GM23248 (cell line): ENCODE results near the gene CACNB2. TPM values are rescaled to one million over a fixed set of nuclear protein-coding genes. Genes with fewer than 3 reads are reported as not detected.

Source experiments
- DNase-seq: peaks from one replicate; pipeline ENCODE4 v3.0.0-alpha.2; 2015
- H2AFZ ChIP-seq: fragments of 200-600 bp; sonication (generic); 2 replicates; pipeline ENCODE4 v1.6.1; 2016; ENCODE audit warnings: antibody characterized with exemption
- H3F3A ChIP-seq: fragments of 200-600 bp; sonication (generic); 2 replicates; pipeline ENCODE4 v1.6.1; 2016; ENCODE audit warnings: mild to moderate bottlenecking, antibody characterized with exemption, mixed run types; ENCODE audit not compliant: insufficient read depth
- H3K27ac ChIP-seq: fragments of 200-600 bp; sonication (generic); 2 replicates; pipeline ENCODE4 v1.5.1; 2016; ENCODE audit warnings: mild to moderate bottlenecking
- H3K27me3 ChIP-seq: fragments of 200-600 bp; sonication (generic); replicated peaks from 2 replicates; pipeline ENCODE4 v1.6.1; 2016; ENCODE audit warnings: mild to moderate bottlenecking; ENCODE audit not compliant: insufficient read depth
- H3K36me3 ChIP-seq: fragments of 200-600 bp; sonication (generic); 2 replicates; pipeline ENCODE4 v1.6.1; 2016; ENCODE audit warnings: low read depth, mild to moderate bottlenecking
- H3K4me1 ChIP-seq: fragments of 200-600 bp; sonication (generic); 2 replicates; pipeline ENCODE4 v1.6.1; 2016; ENCODE audit warnings: mild to moderate bottlenecking; ENCODE audit not compliant: insufficient read depth
- H3K4me2 ChIP-seq: fragments of 200-600 bp; sonication (generic); one replicate; pipeline ENCODE4 v1.6.1; 2016; ENCODE audit warnings: mild to moderate bottlenecking; ENCODE audit not compliant: unreplicated experiment
- H3K4me3 ChIP-seq: fragments of 200-600 bp; sonication (generic); 2 replicates; pipeline ENCODE4 v1.5.1; 2016; ENCODE audit warnings: mild to moderate bottlenecking
- H3K79me2 ChIP-seq: fragments of 200-600 bp; sonication (generic); 2 replicates; pipeline ENCODE4 v1.6.1; 2016; ENCODE audit warnings: mild to moderate bottlenecking; ENCODE audit not compliant: insufficient read depth
- H3K9ac ChIP-seq: fragments of 200-600 bp; sonication (generic); 2 replicates; pipeline ENCODE4 v1.6.1; 2016; ENCODE audit warnings: mild to moderate bottlenecking
- H3K9me2 ChIP-seq: fragments of 200-600 bp; sonication (generic); 2 replicates; pipeline ENCODE4 v1.6.1; 2016; ENCODE audit warnings: mixed run types, mild to moderate bottlenecking, moderate library complexity; ENCODE audit not compliant: insufficient read depth
- H3K9me3 ChIP-seq: fragments of 200-600 bp; sonication (generic); one replicate; pipeline ENCODE4 v1.6.1; 2017; ENCODE audit warnings: low read depth
- H4K20me1 ChIP-seq: fragments of 200-600 bp; sonication (generic); 2 replicates; pipeline ENCODE4 v1.6.0; 2016; ENCODE audit not compliant: insufficient read depth
- EZH2 ChIP-seq: fragments of 200-600 bp; sonication (generic); IDR thresholded peaks from 2 replicates; pipeline ENCODE4 v1.6.1; 2018; ENCODE audit warnings: antibody characterized with exemption, mild to moderate bottlenecking; ENCODE audit not compliant: insufficient read depth, poor library complexity, severe bottlenecking
- EZH2phosphoT487 ChIP-seq: fragments of 200-600 bp; sonication (generic); IDR thresholded peaks from 2 replicates; pipeline ENCODE4 v1.6.1; 2018; ENCODE audit warnings: antibody characterized with exemption, moderate library complexity, mild to moderate bottlenecking, low read depth; ENCODE audit not compliant: insufficient read depth
- WGBS, 2 experiments: methylation state at CpG; one replicate each; pipeline ENCODE4 v1.1.6; 2015 to 2017; ENCODE audit warnings: low lambda C conversion rate in 2 of 2, low coverage in 1 of 2; ENCODE audit errors: missing lambda C conversion rate in 2 of 2; 5-methylcytosine and 5-hydroxymethylcytosine counted together
- in situ Hi-C: fragments of 300-500 bp; cut with MboI; formaldehyde crosslinking; loops from 2 replicates; pipeline ENCODE4 v1.15.0; 2020
- polyA plus RNA-seq: library from polyadenylated mRNA; unstranded; fragments of >200 nt; fragmentation: Nextera tagmentation; extraction: Ambion mirVana; gene quantifications from 2 replicates; pipeline ENCODE4 v1.2.1, GENCODE V29; 2016
- total RNA-seq: library from RNA; depleted of rRNA; stranded (reverse); fragments of >200 nt; shearing (Covaris generic); gene quantifications from 2 replicates; pipeline ENCODE4 v1.2.3, GENCODE V29; 2014

The CACNB2 gene
- total and polyA plus RNA-seq, 2 experiments from 2014 or later = 0.31 to 0.32 TPM

- DNase-seq = no peak
- Histone ChIP-seq H3K79me2 (no peaks in the 10 kb centered on the region), H3K4me3 (no peak overlapping the region), H3F3A (no peaks in the 10 kb centered on the region), H2AFZ (no peak overlapping the region), H3K4me1 (no peaks in the 10 kb centered on the region), H3K9me3 (no peaks in the 10 kb centered on the region), H3K4me2 (no peak overlapping the region), H3K36me3 (no peaks in the 10 kb centered on the region), H3K9ac (no peak overlapping the region), H3K27ac (no peak overlapping the region), H3K9me2 (no peaks in the 10 kb centered on the region), H4K20me1 (no peaks in the 10 kb centered on the region), H3K27me3 (no peaks in the 10 kb centered on the region)
- in situ Hi-C loops = no loop called here
- 67 to 73% methylated on average over 7 of the region's 7 CpGs for WGBS, 2 experiments
- no peak for TF ChIP-seq EZH2phosphoT487
- TF ChIP-seq EZH2 = no peak
These were observed 335.9 kb downstream of the CACNB2 start for GRCh38 chr10:18476076-18476647.

GRCh38 chr10:18478354-18478753, 338.1 kb downstream of the CACNB2 start:
- WGBS, 2 experiments = 63 to 66% methylated on average over 3 of the region's 3 CpGs
- Histone ChIP-seq H2AFZ (no peak overlapping the region), H3K27me3 (no peaks in the 10 kb centered on the region), H3F3A (no peaks in the 10 kb centered on the region), H3K36me3 (no peaks in the 10 kb centered on the region), H3K4me1 (no peaks in the 10 kb centered on the region), H3K9me3 (no peaks in the 10 kb centered on the region), H3K4me2 (no peak overlapping the region), H3K79me2 (no peaks in the 10 kb centered on the region), H3K9me2 (no peaks in the 10 kb centered on the region), H4K20me1 (no peaks in the 10 kb centered on the region), H3K9ac (no peak overlapping the region), H3K4me3 (no peak overlapping the region), H3K27ac (no peak overlapping the region)
- DNase-seq = no peak
- no peak for TF ChIP-seq EZH2phosphoT487
- no peak for TF ChIP-seq EZH2
- in situ Hi-C loops = no loop called here

- H3K9me2 ChIP-seq = no peaks in the 10 kb centered on the region
- H3K36me3 ChIP-seq = no peaks in the 10 kb centered on the region
- TF ChIP-seq EZH2phosphoT487 (no peak), EZH2 (no peak)
- H4K20me1 ChIP-seq = no peaks in the 10 kb centered on the region
- H3F3A ChIP-seq = no peaks in the 10 kb centered on the region
- DNase-seq = no peak
- H3K79me2 ChIP-seq = no peaks in the 10 kb centered on the region
- no peaks in the 10 kb centered on the region for H3K4me1 ChIP-seq
- no peak overlapping the region for H3K9ac ChIP-seq
- no peak overlapping the region for H3K4me2 ChIP-seq
- in situ Hi-C loops = no loop called here
- no peak overlapping the region for H2AFZ ChIP-seq
- 87 to 92% methylated on average over 6 of the region's 6 CpGs for WGBS, 2 experiments
- no peak overlapping the region for H3K27ac ChIP-seq
- H3K9me3 ChIP-seq = no peaks in the 10 kb centered on the region
- no peaks in the 10 kb centered on the region for H3K27me3 ChIP-seq
- no peak overlapping the region for H3K4me3 ChIP-seq
These were observed 339.3 kb downstream of the CACNB2 start for GRCh38 chr10:18479502-18479901.

GRCh38 chr10:18483516-18484186, 343.4 kb downstream of the CACNB2 start:
- H3K27me3 ChIP-seq = no peaks in the 10 kb centered on the region
- H3K36me3 ChIP-seq = no peaks in the 10 kb centered on the region
- H3K4me1 ChIP-seq = no peaks in the 10 kb centered on the region
- DNase-seq = no peak
- no peak overlapping the region for H3K4me3 ChIP-seq
- no peak for TF ChIP-seq EZH2
- TF ChIP-seq EZH2phosphoT487 = no peak
- H3K9me2 ChIP-seq = no peaks in the 10 kb centered on the region
- H3K27ac ChIP-seq = no peak overlapping the region
- in situ Hi-C loops = no loop called here
- no peak overlapping the region for H3K4me2 ChIP-seq
- H2AFZ ChIP-seq = no peak overlapping the region
- WGBS, 2 experiments = 65 to 66% methylated on average over 11 of the region's 11 CpGs
- H3F3A ChIP-seq = no peaks in the 10 kb centered on the region
- H3K9me3 ChIP-seq = no peaks in the 10 kb centered on the region
- H3K9ac ChIP-seq = no peak overlapping the region
- no peaks in the 10 kb centered on the region for H4K20me1 ChIP-seq
- no peaks in the 10 kb centered on the region for H3K79me2 ChIP-seq
